HFF-Myc (cell line): ENCODE results near the gene DPY30.

Experiments
- DNase-seq: peaks from one replicate; pipeline ENCODE4 v3.0.0-alpha.2; 2011; ENCODE audit warnings: low read depth; ENCODE audit errors: extremely low read depth
- H3K4me3 ChIP-seq: replicated peaks from 2 replicates; pipeline ENCODE4 v1.5.1; 2011; ENCODE audit warnings: low read depth, mild to moderate bottlenecking, control low read depth, low read length
- TF ChIP-seq, protein P1 (sequence below): IDR thresholded peaks from 2 replicates; pipeline ENCODE4 v1.5.1; 2012; ENCODE audit warnings: mild to moderate bottlenecking, low read depth, low read length, control low read depth; ENCODE audit errors: missing control alignments

The DPY30 gene

DNA sequence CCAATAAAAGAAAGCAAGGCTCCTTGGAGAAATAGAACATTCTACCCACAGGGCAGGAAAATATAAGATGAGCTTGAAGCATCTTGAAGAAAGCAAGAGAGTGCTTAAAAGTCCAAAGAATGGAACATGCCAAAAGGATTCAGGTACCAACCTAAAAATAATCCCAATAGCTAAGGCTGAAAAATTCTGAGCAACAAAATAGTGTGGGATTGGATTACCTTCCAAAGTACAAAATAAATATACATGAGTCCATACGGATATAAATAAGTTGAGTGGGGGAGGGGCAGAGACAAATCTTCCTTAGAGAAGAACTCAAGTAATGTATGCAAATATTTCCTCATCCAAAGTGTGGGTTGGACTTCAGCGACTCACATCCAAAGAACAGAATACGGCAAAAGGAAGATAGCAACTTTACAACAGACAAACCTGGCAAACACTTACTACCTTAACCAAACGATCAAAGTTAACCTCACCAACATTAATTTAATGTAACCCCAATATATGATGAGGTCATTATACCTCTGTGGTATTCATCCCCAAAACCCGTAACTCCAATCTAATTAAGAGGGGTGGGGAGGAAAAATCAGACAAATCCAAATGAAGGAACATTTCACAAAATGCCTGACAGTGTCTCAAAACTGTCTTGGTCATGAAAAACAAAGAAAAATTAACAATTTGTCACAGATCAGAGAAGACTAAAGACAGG, 55.7 kb downstream of the DPY30 start:
- TF ChIP-seq, protein P1, sequence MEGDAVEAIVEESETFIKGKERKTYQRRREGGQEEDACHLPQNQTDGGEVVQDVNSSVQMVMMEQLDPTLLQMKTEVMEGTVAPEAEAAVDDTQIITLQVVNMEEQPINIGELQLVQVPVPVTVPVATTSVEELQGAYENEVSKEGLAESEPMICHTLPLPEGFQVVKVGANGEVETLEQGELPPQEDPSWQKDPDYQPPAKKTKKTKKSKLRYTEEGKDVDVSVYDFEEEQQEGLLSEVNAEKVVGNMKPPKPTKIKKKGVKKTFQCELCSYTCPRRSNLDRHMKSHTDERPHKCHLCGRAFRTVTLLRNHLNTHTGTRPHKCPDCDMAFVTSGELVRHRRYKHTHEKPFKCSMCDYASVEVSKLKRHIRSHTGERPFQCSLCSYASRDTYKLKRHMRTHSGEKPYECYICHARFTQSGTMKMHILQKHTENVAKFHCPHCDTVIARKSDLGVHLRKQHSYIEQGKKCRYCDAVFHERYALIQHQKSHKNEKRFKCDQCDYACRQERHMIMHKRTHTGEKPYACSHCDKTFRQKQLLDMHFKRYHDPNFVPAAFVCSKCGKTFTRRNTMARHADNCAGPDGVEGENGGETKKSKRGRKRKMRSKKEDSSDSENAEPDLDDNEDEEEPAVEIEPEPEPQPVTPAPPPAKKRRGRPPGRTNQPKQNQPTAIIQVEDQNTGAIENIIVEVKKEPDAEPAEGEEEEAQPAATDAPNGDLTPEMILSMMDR, result no peak
- H3K4me3 ChIP-seq, result no peak overlapping the region
- no peak for DNase-seq

DNA sequence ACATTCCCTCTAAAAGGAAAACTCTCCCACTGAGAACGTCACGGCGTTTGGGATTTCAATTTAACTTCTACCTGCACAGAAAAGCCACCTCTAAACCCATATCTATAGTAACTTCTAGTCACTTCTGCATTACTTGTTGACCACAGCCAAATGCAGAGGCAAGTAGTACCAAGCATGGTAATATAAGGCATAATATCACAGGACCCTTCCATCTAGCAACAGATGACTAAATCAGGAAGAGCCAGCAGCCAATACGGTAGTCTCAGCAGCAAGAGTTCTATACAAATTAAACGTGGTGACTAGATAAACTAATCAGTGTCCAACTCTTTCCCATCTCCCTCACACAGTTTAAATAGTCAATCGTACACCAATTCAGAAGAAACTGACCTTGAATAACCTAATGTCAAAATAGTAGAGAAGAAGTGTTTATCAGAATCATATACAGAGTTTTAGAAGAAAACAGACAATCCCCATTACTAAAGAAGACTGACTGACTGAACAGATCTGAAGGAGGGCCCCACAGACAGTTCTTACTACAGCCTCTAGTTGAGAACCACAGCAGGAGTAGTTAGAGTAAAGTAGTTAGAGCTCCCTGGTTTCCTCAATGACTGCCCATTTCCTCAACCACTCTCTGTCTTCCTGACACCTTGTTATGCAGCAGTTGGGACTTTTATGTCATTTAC, 58.8 kb downstream of the DPY30 start:
- no peak overlapping the region for H3K4me3 ChIP-seq
- DNase-seq, result no peak
- TF ChIP-seq, protein P1, result no peak

DNA sequence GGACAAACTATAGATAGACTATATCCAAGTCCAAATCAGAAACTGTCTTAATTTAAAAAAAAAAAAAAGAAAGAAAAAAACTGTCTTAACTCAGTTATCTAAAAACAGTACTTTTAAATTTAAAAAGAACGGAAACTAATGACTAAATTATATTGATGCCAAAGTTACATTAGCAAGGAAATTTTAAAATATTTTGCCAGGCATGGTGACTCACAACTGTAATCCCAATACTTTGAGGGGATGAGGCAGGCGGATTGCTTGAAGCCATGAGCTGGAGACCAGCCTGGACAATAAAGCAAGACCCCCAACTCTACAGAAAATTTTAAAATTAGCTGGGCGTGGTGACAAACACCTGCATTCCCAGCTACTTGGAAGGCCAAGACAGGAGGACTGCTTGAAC, 59.6 kb downstream of the DPY30 start:
- TF ChIP-seq, protein P1, result no peak
- no peak overlapping the region for H3K4me3 ChIP-seq
- DNase-seq, result no peak

DNA sequence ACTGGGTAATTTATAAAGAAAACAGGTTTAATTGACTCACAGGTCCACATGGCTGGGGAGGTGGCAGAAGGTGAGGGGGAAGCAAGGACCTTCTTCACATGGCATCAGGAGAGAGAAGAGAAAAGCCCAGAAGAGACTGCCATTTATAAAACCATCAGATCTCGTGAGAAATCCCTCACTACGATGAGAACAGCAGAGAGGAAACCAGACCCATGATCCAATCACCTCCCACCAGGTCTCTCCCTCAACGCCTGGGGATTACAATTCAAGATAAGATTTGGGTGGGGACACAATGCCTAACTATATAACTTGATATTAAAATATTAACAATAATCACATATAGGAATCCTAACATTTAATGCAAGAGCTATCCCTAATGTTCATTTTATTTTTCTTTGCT, 60.6 kb downstream of the DPY30 start:
- DNase-seq, result no peak
- TF ChIP-seq, protein P1, result no peak
- no peak overlapping the region for H3K4me3 ChIP-seq

DNA sequence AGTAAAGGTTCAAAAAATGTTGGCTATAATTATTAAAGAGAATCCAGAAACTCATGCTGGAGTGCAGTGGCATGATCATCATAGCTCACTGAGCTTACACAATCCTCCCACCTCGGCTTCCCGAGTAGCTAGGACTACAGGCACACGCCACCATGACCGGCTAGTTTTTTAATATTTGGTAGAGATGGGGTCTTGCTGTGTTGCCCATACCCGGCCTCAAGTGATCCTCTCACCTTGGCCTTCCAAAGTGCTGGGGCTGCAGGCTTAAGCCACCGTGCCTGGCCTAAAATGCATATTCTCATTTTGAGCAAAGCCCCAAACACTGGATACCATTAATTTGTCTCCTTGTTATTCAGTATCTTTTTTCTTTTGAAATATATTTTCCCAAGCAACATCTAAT, 61.2 kb downstream of the DPY30 start:
- no peak for DNase-seq
- TF ChIP-seq, protein P1, result no peak
- no peak overlapping the region for H3K4me3 ChIP-seq
